ENCODE data around the gene HDLBP.
"Not testable (repeated sequence)": the region's sequence is repeated elsewhere in the genome, so short reads cannot be mapped to it uniquely, and the experiment has no call there.

The HDLBP gene

GRCh38 chr2:241198381-241199279 is 116.8 kb downstream of the HDLBP start:
- DNase-seq: no peak

- no peak for DNase-seq
Measured at GRCh38 chr2:241197947-241198346, 117.5 kb downstream of the HDLBP start.

GRCh38 chr2:241197246-241197645 is 118.2 kb downstream of the HDLBP start:
- not testable (repeated sequence) for DNase-seq

GRCh38 chr2:241195506-241196130 is 119.9 kb downstream of the HDLBP start:
- DNase-seq: no peak

GRCh38 chr2:241194811-241195210 is 120.7 kb downstream of the HDLBP start:
- DNase-seq: no peak

- no peak for DNase-seq
Measured at GRCh38 chr2:241193271-241193670, 122.2 kb downstream of the HDLBP start.

GRCh38 chr2:241191081-241191480 is 124.4 kb downstream of the HDLBP start:
- DNase-seq: no peak

GRCh38 chr2:241190291-241190981 is 125.0 kb downstream of the HDLBP start:
- no peak for DNase-seq

GRCh38 chr2:241189856-241190201 is 125.6 kb downstream of the HDLBP start:
- no peak for DNase-seq

GRCh38 chr2:241189093-241189855 is 126.2 kb downstream of the HDLBP start:
- no peak for DNase-seq

- DNase-seq: no peak
Measured at GRCh38 chr2:241188361-241189092, 126.9 kb downstream of the HDLBP start, which contains the start of gene ANO7. TSS of gene ANO7 (plus strand) at chr2:241188677. CDS start at chr2:241190064, 1,387 bp downstream.

GRCh38 chr2:241187918-241188234 is 127.6 kb downstream of the HDLBP start:
- DNase-seq: no peak

- no peak for DNase-seq
Measured at GRCh38 chr2:241187101-241187917, 128.2 kb downstream of the HDLBP start.

GRCh38 chr2:241185961-241186360 is 129.5 kb downstream of the HDLBP start:
- no peak for DNase-seq

- no peak for DNase-seq
Measured at GRCh38 chr2:241184901-241185300, 130.6 kb downstream of the HDLBP start.

- DNase-seq: no peak
Measured at GRCh38 chr2:241183221-241183620, 132.3 kb downstream of the HDLBP start.

GRCh38 chr2:241182531-241183133 is 132.8 kb downstream of the HDLBP start:
- DNase-seq: no peak

GRCh38 chr2:241182126-241182525 is 133.3 kb downstream of the HDLBP start:
- DNase-seq: no peak

GRCh38 chr2:241180495-241180894 is 135.0 kb downstream of the HDLBP start:
- DNase-seq: no peak

All from anterior cingulate cortex (tissue), 58 donors.